AG10803 (cell line): ENCODE results near the gene KCNC1.

Experiments
- DNase-seq: peaks from one replicate; pipeline ENCODE4 v3.0.0; 2010; ENCODE audit warnings: low read depth
- H3K4me3 ChIP-seq: 2 replicates; pipeline ENCODE4 v1.5.1; 2011; ENCODE audit warnings: mild to moderate bottlenecking, low read length, control low read depth
- CTCF ChIP-seq: conservative IDR thresholded peaks from 2 replicates; pipeline ENCODE4 v1.5.1; 2011; ENCODE audit warnings: mild to moderate bottlenecking, low read length, control low read depth, inconsistent platforms

The KCNC1 gene

GRCh38 chr11:17792161-17792560 is 57.6 kb downstream of the KCNC1 start:
- no peak for DNase-seq
- H3K4me3 ChIP-seq, result no peak overlapping the region
- no peak for TF ChIP-seq CTCF

- H3K4me3 ChIP-seq, result no peak overlapping the region
- TF ChIP-seq CTCF, result no peak
- no peak for DNase-seq
These were observed 59.1 kb downstream of the KCNC1 start for GRCh38 chr11:17793642-17794170.

- no peak for DNase-seq
- no peak for TF ChIP-seq CTCF
- no peak overlapping the region for H3K4me3 ChIP-seq
These were observed 60.4 kb downstream of the KCNC1 start for GRCh38 chr11:17794981-17795380.

GRCh38 chr11:17796154-17796553 is 61.6 kb downstream of the KCNC1 start:
- H3K4me3 ChIP-seq, result no peak overlapping the region
- TF ChIP-seq CTCF, result no peak
- no peak for DNase-seq

DNA sequence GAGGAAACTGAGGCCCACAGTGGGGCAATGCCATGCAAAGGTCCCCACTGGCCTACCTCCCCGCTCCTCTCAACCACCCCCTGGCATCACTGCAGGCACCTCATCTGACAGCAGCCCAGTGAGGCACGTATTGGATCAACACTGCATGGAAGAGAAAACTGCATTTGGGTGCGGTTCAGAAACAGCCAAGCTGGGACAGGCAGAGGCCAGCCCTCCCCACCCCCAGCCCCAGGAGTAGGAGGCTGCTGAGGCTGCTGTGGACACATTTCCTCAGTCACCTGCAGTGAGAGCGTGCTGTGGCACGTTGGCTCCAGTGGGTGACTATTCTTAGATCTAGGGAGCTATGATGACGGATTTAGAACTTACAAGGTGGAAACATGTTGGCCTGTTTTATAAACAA is 63.7 kb downstream of the KCNC1 start:
- H3K4me3 ChIP-seq, result no peak overlapping the region
- DNase-seq, result no peak
- TF ChIP-seq CTCF, result no peak

GRCh38 chr11:17798716-17799115 is 64.1 kb downstream of the KCNC1 start:
- H3K4me3 ChIP-seq, result no peak overlapping the region
- no peak for DNase-seq
- no peak for TF ChIP-seq CTCF

DNA sequence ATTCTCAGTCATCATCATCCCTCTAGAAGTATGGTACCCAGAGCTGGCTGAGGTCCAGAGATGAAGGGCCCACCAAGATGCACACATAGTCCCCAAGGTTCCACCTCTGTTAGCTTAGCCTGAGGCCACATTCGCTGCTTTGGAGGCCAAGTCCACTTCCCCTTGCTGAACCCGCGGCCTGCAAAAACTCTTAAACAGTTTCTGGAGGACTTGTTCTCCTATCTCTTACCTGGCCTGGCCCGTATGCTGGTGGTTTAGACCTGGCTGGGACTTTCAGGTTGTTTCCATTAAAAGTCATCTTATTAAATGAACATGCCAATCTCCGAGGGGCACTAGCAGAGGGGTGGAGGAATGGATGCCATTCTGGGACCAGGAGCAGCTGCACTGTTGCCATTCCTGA is 64.6 kb downstream of the KCNC1 start:
- no peak for DNase-seq
- H3K4me3 ChIP-seq, result no peak overlapping the region
- TF ChIP-seq CTCF, result no peak
